ENCODE data around the gene BLOC1S6.

Gene BLOC1S6

GRCh38 chr15:45585069-45585791, 1.9 kb upstream of the BLOC1S6 start:
- no peak overlapping the region for H3K4me3 ChIP-seq (ENCODE audit: low read depth, low read length)
- H3K36me3 ChIP-seq, result no peaks in the 10 kb centered on the region; the same call in 1 of the 2 replicates
- no peak overlapping the region for H3K27ac ChIP-seq
- no peaks in the 10 kb centered on the region for H3K9me3 ChIP-seq (ENCODE audit: severe bottlenecking)
- H3K27me3 ChIP-seq (ENCODE audit: insufficient read depth, low read depth, severe bottlenecking), result no peaks in the 10 kb centered on the region
- DNase-seq, result no peak
- no peak for TF ChIP-seq CTCF (IDR thresholded peaks at IDR 0.05; ENCODE audit: low read depth, low read length)

- DNase-seq, result no peak
- peak overlapping the region; percentile 87 for H3K4me3 ChIP-seq (ENCODE audit: low read depth, low read length)
- no peaks in the 10 kb centered on the region for H3K27me3 ChIP-seq (ENCODE audit: insufficient read depth, low read depth, severe bottlenecking)
- H3K9me3 ChIP-seq (ENCODE audit: severe bottlenecking), result no peaks in the 10 kb centered on the region
- H3K36me3 ChIP-seq, result no peaks in the 10 kb centered on the region; the same call in 1 of the 2 replicates
- no peak for TF ChIP-seq CTCF (IDR thresholded peaks at IDR 0.05; ENCODE audit: low read depth, low read length)
- H3K27ac ChIP-seq, result peak overlapping the region; percentile 96
Observed at GRCh38 chr15:45586125-45586524, 1.1 kb upstream of the BLOC1S6 start.

- Histone ChIP-seq H3K27ac (peak overlapping the region; percentile 96), H3K4me3 (ENCODE audit: low read depth, low read length) (peak overlapping the region; percentile 87)
Observed at GRCh38 chr15:45586601-45587094, 531 bp upstream of the BLOC1S6 start.

GRCh38 chr15:45587863-45588170, 638 bp downstream of the BLOC1S6 start:
- Histone ChIP-seq H3K9me3 (ENCODE audit: severe bottlenecking) (no peaks in the 10 kb centered on the region), H3K4me3 (ENCODE audit: low read depth, low read length) (peak overlapping the region; percentile 87), H3K36me3 (peaks cover 9% of the 10 kb centered on the region), H3K27ac (peak overlapping the region; percentile 96), H3K27me3 (ENCODE audit: insufficient read depth, low read depth, severe bottlenecking) (no peaks in the 10 kb centered on the region)
- no peak for DNase-seq
- no peak for TF ChIP-seq CTCF (IDR thresholded peaks at IDR 0.05; ENCODE audit: low read depth, low read length)

More at GRCh38 chr15:45586601-45587094, 531 bp upstream of the BLOC1S6 start:
- Histone ChIP-seq H3K9me3 (ENCODE audit: severe bottlenecking) (no peaks in the 10 kb centered on the region), H3K27me3 (ENCODE audit: insufficient read depth, low read depth, severe bottlenecking) (no peaks in the 10 kb centered on the region), H3K36me3 (no peaks in the 10 kb centered on the region; the same call in 1 of the 2 replicates)
- no peak for TF ChIP-seq CTCF (IDR thresholded peaks at IDR 0.05; ENCODE audit: low read depth, low read length)
- no peak for DNase-seq

GRCh38 chr15:45588219-45588875, 1.2 kb downstream of the BLOC1S6 start:
- TF ChIP-seq CTCF (IDR thresholded peaks at IDR 0.05; ENCODE audit: low read depth, low read length), result no peak
- no peak for DNase-seq
- peak overlapping the region; percentile 87 for H3K4me3 ChIP-seq (ENCODE audit: low read depth, low read length)
- no peaks in the 10 kb centered on the region for H3K9me3 ChIP-seq (ENCODE audit: severe bottlenecking)
- H3K27me3 ChIP-seq (ENCODE audit: insufficient read depth, low read depth, severe bottlenecking), result no peaks in the 10 kb centered on the region
- no peak overlapping the region for H3K27ac ChIP-seq
- H3K36me3 ChIP-seq, result peaks cover 11% of the 10 kb centered on the region

Measured in WERI-Rb-1 (cell line).